NT2/D1 (cell line): ENCODE measurements around the gene TRIAP1.

ENCODE experiments used
- DNase-seq: peaks from one replicate; pipeline ENCODE4 v3.0.0-alpha.2; 2011; ENCODE audit warnings: low read depth, low spot score
- H3K27me3 ChIP-seq: 2 replicates; pipeline ENCODE4 v1.6.0; 2011; ENCODE audit warnings: mild to moderate bottlenecking; ENCODE audit not compliant: insufficient read length, insufficient read depth
- H3K36me3 ChIP-seq: 2 replicates; pipeline ENCODE4 v1.6.1; 2011; ENCODE audit warnings: mild to moderate bottlenecking, low read length, mixed read lengths; ENCODE audit not compliant: insufficient read depth, insufficient read length
- H3K4me1 ChIP-seq: 2 replicates; pipeline ENCODE4 v1.5.1; 2011; ENCODE audit not compliant: insufficient read depth, insufficient read length
- H3K4me3 ChIP-seq: 2 replicates; pipeline ENCODE4 v1.5.1; 2011; ENCODE audit warnings: low read depth; ENCODE audit not compliant: insufficient read length
- H3K9ac ChIP-seq: 2 replicates; pipeline ENCODE4 v1.6.0; 2011; ENCODE audit warnings: low read depth; ENCODE audit not compliant: insufficient read length
- H3K9me3 ChIP-seq: 2 replicates; pipeline ENCODE4 v1.5.1; 2011; ENCODE audit warnings: mild to moderate bottlenecking, low read length; ENCODE audit not compliant: insufficient read depth
- SUZ12 ChIP-seq: IDR thresholded peaks from 2 replicates; pipeline ENCODE4 v1.6.1; 2011; ENCODE audit not compliant: insufficient read length, insufficient read depth; ENCODE audit errors: extremely low read depth
- YY1 ChIP-seq: IDR thresholded peaks from 2 replicates; pipeline ENCODE4 v1.6.1; 2011; ENCODE audit not compliant: insufficient read length, insufficient read depth
- ZNF274 ChIP-seq: IDR thresholded peaks from 2 replicates; pipeline ENCODE4 v1.6.1; 2011; ENCODE audit warnings: mild to moderate bottlenecking, low read depth, low read length

The TRIAP1 gene

DNA sequence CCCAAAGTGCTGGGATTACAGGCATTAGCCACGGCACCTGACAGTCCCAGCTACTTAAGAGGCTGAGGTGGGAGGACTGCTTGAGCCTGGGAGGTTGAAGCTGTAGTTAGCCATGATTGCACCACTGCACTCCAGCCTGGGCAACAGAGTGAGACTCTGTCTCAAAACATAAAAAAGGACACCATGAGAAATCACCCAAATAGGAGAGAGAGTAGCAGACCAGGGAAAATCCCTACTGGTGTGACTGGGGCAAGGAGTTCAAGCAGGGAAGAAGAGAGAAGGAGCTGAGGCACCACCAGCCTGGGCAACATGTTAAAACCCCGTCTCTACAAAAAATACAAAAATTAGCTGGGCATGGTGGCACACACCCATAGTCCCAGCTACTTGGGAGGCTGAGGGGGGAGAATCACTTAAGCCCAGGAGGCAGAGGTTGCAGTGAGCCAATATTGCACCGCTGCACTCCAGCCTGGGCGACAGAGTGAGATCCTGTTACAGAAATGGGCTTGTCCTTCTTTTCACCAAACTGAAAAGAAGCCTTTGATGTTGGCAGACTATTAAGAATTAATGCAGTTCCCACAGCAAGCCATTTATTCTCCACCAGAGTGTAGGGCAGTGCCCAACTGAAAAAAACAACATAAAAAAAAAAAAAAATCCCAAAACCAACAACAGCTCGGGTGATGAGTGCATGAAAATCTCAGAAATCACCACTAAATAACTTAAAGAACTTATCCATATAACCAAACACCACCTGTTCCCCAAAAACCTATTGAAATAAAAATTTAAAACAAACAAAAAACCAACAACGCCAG lies 27.8 kb upstream of the TRIAP1 start:
- no peaks in the 10 kb centered on the region for H3K4me1 ChIP-seq
- no peaks in the 10 kb centered on the region for H3K27me3 ChIP-seq
- no peaks in the 10 kb centered on the region for H3K36me3 ChIP-seq
- no peak for DNase-seq
- H3K9ac ChIP-seq, result no peak overlapping the region
- no peaks in the 10 kb centered on the region for H3K9me3 ChIP-seq
- no peak overlapping the region for H3K4me3 ChIP-seq
- TF ChIP-seq SUZ12, result no peak
- no peak for TF ChIP-seq YY1
- no peak for TF ChIP-seq ZNF274

DNA sequence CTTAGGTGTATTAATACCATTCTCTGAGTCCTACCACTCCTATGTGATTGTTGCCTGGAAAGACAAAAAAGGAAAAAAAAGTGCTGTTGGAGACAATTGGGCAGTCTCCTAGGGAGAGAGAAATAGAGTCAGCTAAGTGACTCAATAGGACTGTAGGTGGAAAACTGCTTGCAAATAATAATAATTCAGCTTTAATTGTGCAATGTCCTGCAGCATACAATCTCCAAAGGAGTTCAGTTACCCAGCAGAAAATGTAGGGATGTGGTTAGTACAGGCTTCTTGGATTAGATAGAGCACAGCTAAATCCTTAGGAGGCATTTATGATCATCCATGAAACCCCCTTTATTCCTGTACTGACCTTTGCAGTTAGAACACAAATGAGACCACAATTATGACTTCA lies 26.3 kb upstream of the TRIAP1 start:
- H3K9ac ChIP-seq, result no peak overlapping the region
- DNase-seq, result no peak
- peaks cover 9% of the 10 kb centered on the region for H3K36me3 ChIP-seq
- TF ChIP-seq SUZ12, result no peak
- TF ChIP-seq ZNF274, result no peak
- TF ChIP-seq YY1, result no peak
- no peaks in the 10 kb centered on the region for H3K4me1 ChIP-seq
- H3K27me3 ChIP-seq, result no peaks in the 10 kb centered on the region
- no peak overlapping the region for H3K4me3 ChIP-seq
- no peaks in the 10 kb centered on the region for H3K9me3 ChIP-seq

- Histone ChIP-seq H3K9me3 (no peaks in the 10 kb centered on the region), H3K4me3 (peak overlapping the region; percentile 100), H3K9ac (peak overlapping the region; percentile 100), H3K36me3 (peaks cover 31% of the 10 kb centered on the region), H3K27me3 (no peaks in the 10 kb centered on the region), H3K4me1 (peaks cover 5% of the 10 kb centered on the region)
- DNase-seq, result no peak
- TF ChIP-seq YY1 (no peak), SUZ12 (no peak), ZNF274 (no peak)
These were observed 24.1 kb upstream of the TRIAP1 start for GRCh38 chr12:120470150-120470784.

DNA sequence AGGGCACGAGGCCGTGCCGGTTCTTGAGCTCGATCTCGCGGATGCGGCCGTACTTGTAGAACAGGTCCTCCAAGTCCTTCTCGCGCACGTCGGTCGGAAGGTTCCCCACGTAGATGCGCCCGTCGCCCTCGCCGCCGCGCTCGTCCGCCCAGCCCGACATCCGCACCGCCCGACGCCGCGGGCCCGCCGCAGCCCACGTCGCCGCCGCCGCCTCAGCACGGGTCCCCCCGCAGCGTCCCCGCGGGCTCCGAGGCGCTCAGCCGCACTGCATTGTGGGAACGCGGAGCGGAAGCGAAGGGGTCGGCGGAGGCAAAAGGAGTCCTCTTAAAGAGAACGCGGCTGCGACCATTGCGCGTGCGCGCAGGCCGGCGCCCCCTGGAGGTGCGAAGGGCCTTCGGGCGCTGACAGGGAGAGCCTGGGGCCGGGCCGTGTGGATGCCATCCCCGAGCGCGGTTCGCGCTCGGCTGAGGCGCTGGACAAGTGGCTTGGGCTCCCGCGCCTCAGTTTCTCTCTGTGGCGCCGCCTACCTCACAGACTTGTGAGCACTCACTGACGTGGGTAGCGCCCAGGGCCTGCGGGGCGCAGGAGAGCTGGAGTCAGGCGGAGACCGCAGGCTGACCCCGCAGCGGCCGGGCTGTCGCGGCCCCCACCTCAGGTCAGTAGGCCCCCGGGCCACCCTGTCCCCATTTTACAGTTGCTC lies 23.4 kb upstream of the TRIAP1 start, which contains the start of gene SRSF9:
TSS of gene SRSF9 (minus strand) at position 299 of the 700 bp plus-strand sequence. CDS start at position 160, 139 bp downstream.
- TF ChIP-seq ZNF274, result no peak
- no peak for TF ChIP-seq YY1
- no peak for TF ChIP-seq SUZ12
- peak; percentile 97 for DNase-seq
- Histone ChIP-seq H3K4me3 (peak within 1 kb of the TSS; percentile 100), H3K4me1 (peaks cover 5% of the 10 kb centered on the region), H3K9ac (peak within 1 kb of the TSS; percentile 100), H3K27me3 (no peaks in the 10 kb centered on the region), H3K36me3 (peaks cover 38% of the 10 kb centered on the region), H3K9me3 (no peaks in the 10 kb centered on the region)

DNA sequence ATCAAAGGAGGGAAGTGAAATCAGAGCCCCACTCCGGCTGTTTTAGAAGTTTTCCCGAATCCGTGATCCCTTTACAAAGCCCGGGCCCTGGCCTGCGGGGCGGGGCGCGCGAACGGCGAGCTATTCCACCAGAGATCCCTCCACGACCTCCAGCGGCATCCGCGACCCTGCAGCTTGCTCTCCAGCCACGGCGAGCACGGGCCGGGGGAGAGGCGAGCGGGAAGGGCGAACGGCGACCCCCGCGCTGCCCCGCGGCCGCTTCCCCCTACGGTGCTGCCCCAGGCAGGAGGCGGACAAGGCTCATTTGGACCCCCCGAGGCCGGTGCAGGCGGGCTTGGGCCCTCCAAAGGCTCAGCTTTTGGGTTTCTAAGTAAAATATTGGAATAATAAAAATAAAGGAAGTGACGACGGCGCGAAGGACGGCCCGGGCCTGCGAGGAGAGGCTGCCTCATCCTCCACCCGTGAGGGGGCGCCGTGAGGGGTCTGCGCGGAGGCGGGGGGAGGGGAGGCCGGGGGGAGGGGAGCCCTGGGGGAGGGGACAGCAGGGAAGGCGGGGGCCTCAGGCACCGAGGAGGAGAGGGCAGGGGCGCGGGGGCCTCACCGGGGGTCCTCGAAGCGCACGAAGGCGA lies 22.8 kb upstream of the TRIAP1 start:
- peak overlapping the region; percentile 100 for H3K9ac ChIP-seq
- H3K4me3 ChIP-seq, result peak overlapping the region; percentile 100
- H3K27me3 ChIP-seq, result no peaks in the 10 kb centered on the region
- H3K36me3 ChIP-seq, result peaks cover 45% of the 10 kb centered on the region
- peaks cover 5% of the 10 kb centered on the region for H3K4me1 ChIP-seq
- TF ChIP-seq YY1, result no peak
- TF ChIP-seq ZNF274, result no peak
- TF ChIP-seq SUZ12, result no peak
- no peak for DNase-seq
- H3K9me3 ChIP-seq, result no peaks in the 10 kb centered on the region

DNA sequence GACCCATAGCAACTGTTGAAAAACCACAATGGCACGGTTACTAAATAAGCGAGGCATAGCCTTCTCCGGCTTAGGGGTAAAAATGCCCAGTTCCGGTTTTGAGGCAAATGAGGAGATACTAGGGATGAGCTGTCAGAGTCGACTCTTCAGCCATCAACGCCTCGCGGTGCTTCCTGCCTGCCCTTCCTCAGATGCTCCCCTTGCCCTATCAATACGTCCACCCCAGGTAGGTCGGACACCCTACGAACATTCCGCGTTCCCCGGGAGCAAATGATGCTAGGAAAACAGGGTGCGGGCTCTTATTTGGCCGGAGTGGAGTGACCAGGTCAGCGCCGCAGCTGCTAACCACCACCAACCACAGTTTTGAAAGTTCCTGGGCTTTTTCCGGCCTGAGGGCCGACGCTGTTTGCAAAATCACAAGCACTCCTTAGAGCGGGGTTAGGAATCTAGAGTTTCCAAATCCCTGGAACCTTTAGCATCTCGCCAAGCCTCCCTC lies 22.2 kb upstream of the TRIAP1 start:
- Histone ChIP-seq H3K27me3 (no peaks in the 10 kb centered on the region), H3K9me3 (no peaks in the 10 kb centered on the region), H3K4me3 (peak overlapping the region; percentile 100), H3K9ac (peak overlapping the region; percentile 100), H3K36me3 (peaks cover 50% of the 10 kb centered on the region), H3K4me1 (peaks cover 5% of the 10 kb centered on the region)
- TF ChIP-seq SUZ12 (no peak), YY1 (no peak)
- no peak for DNase-seq

- Histone ChIP-seq H3K9ac (peak overlapping the region; percentile 100), H3K4me1 (peaks cover 5% of the 10 kb centered on the region), H3K27me3 (no peaks in the 10 kb centered on the region), H3K9me3 (no peaks in the 10 kb centered on the region), H3K4me3 (no peak overlapping the region), H3K36me3 (peaks cover 59% of the 10 kb centered on the region)
- DNase-seq, result no peak
- TF ChIP-seq SUZ12, result no peak
These were observed 21.3 kb upstream of the TRIAP1 start for GRCh38 chr12:120467439-120467838.
